HepG2 (cell line): ENCODE results near the gene NME8. TPM values are rescaled to one million over a fixed set of nuclear protein-coding genes. Genes with fewer than 3 reads are reported as not detected.

Source experiments
- ATAC-seq: fragments of 200-7000 bp; cut with Tn5 transposase; 3 replicates; pipeline ENCODE4 v1.9.1; 2020; ENCODE audit warnings: mild to moderate bottlenecking, moderate library complexity
- Bru-seq: library from RNA; stranded (reverse); fragments of 400-500 nt; gene quantifications from one replicate; lab custom pipeline; 2021; lab: Mats Ljungman, UMichigan
- BruChase-seq, 2 experiments: library from RNA; stranded (reverse); fragments of 400-500 nt; gene quantifications; one replicate each; lab custom pipeline; 2021; lab: Mats Ljungman, UMichigan
- BruUV-seq: library from RNA; stranded (reverse); fragments of 400-500 nt; replicated peaks from 2 replicates; lab custom pipeline; 2021; lab: Mats Ljungman, UMichigan
- CTCF ChIA-PET: fragments of 300-600 bp; formaldehyde crosslinking; extraction: SDS; loops from one replicate; lab custom pipeline; 2021; ENCODE audit warnings: low total read pairs, inconsistent platforms, low intra/inter-chr PET ratio; lab: Yijun Ruan, JAX
- POLR2A ChIA-PET: fragments of 350-600 bp; sonication (Branson Sonifier 250); formaldehyde crosslinking; loops from one replicate; lab custom pipeline; 2020; ENCODE audit warnings: antibody characterized with exemption, inconsistent platforms; lab: Yijun Ruan, JAX
- DNase-seq: peaks from one replicate; pipeline ENCODE4 v3.0.0-alpha.2; 2015; ENCODE audit warnings: low spot score
- FAIRE-seq: peaks from 3 replicates; lab custom pipeline; 2011; peaks lifted over from hg19 to GRCh38; lab: Jason Lieb, UNC
- H2AFZ ChIP-seq: one replicate; pipeline ENCODE4 v1.6.1; 2011; ENCODE audit warnings: low read length, inconsistent platforms
- H3K27ac ChIP-seq: fragments of 300-600 bp; 3 replicates; pipeline ENCODE4 v1.8.0; 2011; ENCODE audit warnings: mixed run types, mild to moderate bottlenecking, mixed read lengths, low read length, inconsistent platforms; ENCODE audit not compliant: insufficient read depth; ENCODE audit errors: extremely low read length
- H3K27me3 ChIP-seq, 2 experiments: fragments of 200-600 bp in 1 of 2; 2 replicates in 1 of 2; 3 replicates in 1 of 2; pipeline versions ENCODE4 v1.6.0 to v1.8.0; 2011; ENCODE audit warnings: low read length in 2 of 2, mild to moderate bottlenecking in 2 of 2, moderate library complexity in 2 of 2, inconsistent platforms in 1 of 2; ENCODE audit not compliant: insufficient read depth in 2 of 2, control insufficient read depth in 1 of 2
- H3K36me3 ChIP-seq, 2 experiments: fragments of 200-600 bp in 1 of 2; replicated peaks in 1 of 2; 2 replicates in 1 of 2; 3 replicates in 1 of 2; pipeline versions ENCODE4 v1.5.1 to v1.8.0; 2011; ENCODE audit warnings: low read length in 2 of 2, inconsistent platforms in 1 of 2; ENCODE audit not compliant: insufficient read depth in 2 of 2, control insufficient read depth in 1 of 2
- H3K4me1 ChIP-seq: 2 replicates; pipeline ENCODE4 v1.5.1; 2012; ENCODE audit warnings: low read length, inconsistent platforms; ENCODE audit not compliant: insufficient read depth
- H3K4me2 ChIP-seq: 2 replicates; pipeline ENCODE4 v1.6.0; 2011; ENCODE audit warnings: low read depth, low read length, inconsistent platforms
- H3K4me3 ChIP-seq, 3 experiments: fragments of 200-600 bp in 1 of 3; sonication (generic), shearing (Covaris generic) in 1 of 3; replicated peaks in 1 of 3; 2 replicates each; pipeline ENCODE4 v1.5.1; 2011 to 2016; ENCODE audit warnings: low read length in 3 of 3, inconsistent platforms in 2 of 3, low read depth in 2 of 3, mild to moderate bottlenecking in 2 of 3, control low read depth in 1 of 3, mixed read lengths in 1 of 3; ENCODE audit not compliant: insufficient read depth in 1 of 3
- H3K79me2 ChIP-seq: one replicate; pipeline ENCODE4 v1.6.1; 2011; ENCODE audit warnings: low read length, inconsistent platforms; ENCODE audit not compliant: insufficient read depth
- H3K9ac ChIP-seq: 2 replicates; pipeline ENCODE4 v1.6.0; 2011; ENCODE audit warnings: mild to moderate bottlenecking, low read depth, low read length, inconsistent platforms; ENCODE audit not compliant: insufficient read depth
- H3K9me3 ChIP-seq: 2 replicates; pipeline ENCODE4 v1.5.1; 2012; ENCODE audit warnings: mild to moderate bottlenecking, low read length
- H4K20me1 ChIP-seq: 2 replicates; pipeline ENCODE4 v1.6.0; 2011; ENCODE audit warnings: inconsistent platforms, mild to moderate bottlenecking, low read length, moderate library complexity; ENCODE audit not compliant: insufficient read depth
- GATAD2A ChIP-seq: IDR thresholded peaks from 2 replicates; pipeline ENCODE4 v1.6.1; 2016
- HNRNPK ChIP-seq: fragments of 200-400 bp; formaldehyde crosslinking; IDR thresholded peaks from 2 replicates; pipeline ENCODE4 v1.6.1; 2018; ENCODE audit warnings: low read length, low read depth, moderate library complexity, mild to moderate bottlenecking; ENCODE audit not compliant: poor library complexity, severe bottlenecking
- WGBS: methylation state at CpG from one replicate; pipeline ENCODE4 v1.1.6; 2017; ENCODE audit warnings: low lambda C conversion rate; 5-methylcytosine and 5-hydroxymethylcytosine counted together
- in situ Hi-C: cut with HindIII; loops from 2 replicates; pipeline ENCODE4 v1.10.0; 2017; ENCODE audit warnings: low pct_unique_long_range_greater_than_20kb; ENCODE audit not compliant: extremely low pct_ligation_motif_present
- intact Hi-C: fragments of 100-400 bp; cut with micrococcal nuclease; formaldehyde crosslinking; loops from one replicate; pipeline ENCODE4 v1.10.0; 2022; ENCODE audit not compliant: unreplicated experiment
- long read RNA-seq, 2 experiments: library from RNA in 1 of 2; library from polyadenylated mRNA in 1 of 2; stranded (forward) in 1 of 2; unstranded in 1 of 2; transcript quantifications; one replicate each; pipeline ENCODE4 v2.0.0, GENCODE V29; 2019 to 2022
- polyA minus RNA-seq, 3 experiments: library from RNA; depleted of rRNA, polyadenylated mRNA; stranded (reverse); fragments of >200 nt; gene quantifications; 2 replicates each; pipeline ENCODE4 v1.2.3, GENCODE V29; 2011; ENCODE audit warnings: low replicate concordance in 1 of 3
- polyA plus RNA-seq, 8 experiments: library from polyadenylated mRNA; depleted of rRNA in 3 of 8; stranded (reverse) in 7 of 8; unstranded in 1 of 8; fragments of >200 nt; fragmentation: Illumina TruSeq in 4 of 8; extraction: Trizol in 4 of 8; gene quantifications; 2 replicates each; pipeline versions ENCODE4 v1.2.1 to v1.2.3, GENCODE V29; 2011 to 2016; ENCODE audit warnings: low read depth in 4 of 8, missing spikeins in 1 of 8, mixed read lengths in 1 of 8; ENCODE audit not compliant: insufficient read depth in 1 of 8
- total RNA-seq, 5 experiments: library from RNA; depleted of rRNA; stranded (reverse); fragments of >200 nt; fragmentation: Illumina TruSeq; extraction: Trizol; gene quantifications; 2 replicates each; pipeline ENCODE4 v1.2.3, GENCODE V29; 2016; ENCODE audit warnings: low read depth in 1 of 5
- TF ChIP-seq, protein P1 (sequence below): sonication (generic); formaldehyde crosslinking; IDR thresholded peaks from 2 replicates; pipeline ENCODE4 v1.4.0; 2020; ENCODE audit warnings: missing genetic modification reagents

NME8 gene, protein sequence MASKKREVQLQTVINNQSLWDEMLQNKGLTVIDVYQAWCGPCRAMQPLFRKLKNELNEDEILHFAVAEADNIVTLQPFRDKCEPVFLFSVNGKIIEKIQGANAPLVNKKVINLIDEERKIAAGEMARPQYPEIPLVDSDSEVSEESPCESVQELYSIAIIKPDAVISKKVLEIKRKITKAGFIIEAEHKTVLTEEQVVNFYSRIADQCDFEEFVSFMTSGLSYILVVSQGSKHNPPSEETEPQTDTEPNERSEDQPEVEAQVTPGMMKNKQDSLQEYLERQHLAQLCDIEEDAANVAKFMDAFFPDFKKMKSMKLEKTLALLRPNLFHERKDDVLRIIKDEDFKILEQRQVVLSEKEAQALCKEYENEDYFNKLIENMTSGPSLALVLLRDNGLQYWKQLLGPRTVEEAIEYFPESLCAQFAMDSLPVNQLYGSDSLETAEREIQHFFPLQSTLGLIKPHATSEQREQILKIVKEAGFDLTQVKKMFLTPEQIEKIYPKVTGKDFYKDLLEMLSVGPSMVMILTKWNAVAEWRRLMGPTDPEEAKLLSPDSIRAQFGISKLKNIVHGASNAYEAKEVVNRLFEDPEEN
- not detected in 2 replicates for total RNA-seq (2016; rRNA removed; fragmentation: Illumina TruSeq; extraction: Trizol)
- not detected in 2 replicates for total RNA-seq (2016; cell fraction: cytosol; rRNA removed; fragmentation: Illumina TruSeq; extraction: Trizol; ENCODE audit: low read depth)
- not detected in 2 replicates for total RNA-seq (2016; cell fraction: insoluble cytoplasmic fraction; rRNA removed; fragmentation: Illumina TruSeq; extraction: Trizol)
- not detected in 2 replicates for total RNA-seq (2016; cell fraction: membrane; rRNA removed; fragmentation: Illumina TruSeq; extraction: Trizol)
- not detected in 2 replicates for total RNA-seq (2016; cell fraction: nucleus; rRNA removed; fragmentation: Illumina TruSeq; extraction: Trizol)
- not detected in 2 replicates for polyA plus RNA-seq (2011; rRNA removed)
- not detected in 2 replicates for polyA plus RNA-seq (2011; cell fraction: cytosol; rRNA removed)
- polyA plus RNA-seq (2011; cell fraction: nucleus; rRNA removed), result not detected in 2 replicates
- polyA plus RNA-seq (2012), result not detected in 2 replicates
- polyA plus RNA-seq (2016; cell fraction: cytosol; fragmentation: Illumina TruSeq; extraction: Trizol; ENCODE audit: low read depth), result not detected in 2 replicates
- not detected in 2 replicates for polyA plus RNA-seq (2016; cell fraction: insoluble cytoplasmic fraction; fragmentation: Illumina TruSeq; extraction: Trizol; ENCODE audit: low read depth)
- not detected in 2 replicates for polyA plus RNA-seq (2016; cell fraction: membrane; fragmentation: Illumina TruSeq; extraction: Trizol; ENCODE audit: low read depth)
- not detected in 2 replicates for polyA plus RNA-seq (2016; cell fraction: nucleus; fragmentation: Illumina TruSeq; extraction: Trizol; ENCODE audit: insufficient read depth, low read depth)
- polyA minus RNA-seq (2011; rRNA and poly(A)+ RNA removed; ENCODE audit: low replicate concordance), result not detected in 2 replicates
- not detected in 2 replicates for polyA minus RNA-seq (2011; cell fraction: cytosol; rRNA and poly(A)+ RNA removed)
- not detected in 2 replicates for polyA minus RNA-seq (2011; cell fraction: nucleus; rRNA and poly(A)+ RNA removed)
- Bru-seq, nascent RNA, result not detected
- not detected for BruChase-seq, experiment 1, labeled RNA remaining after a 6-hour chase
- BruChase-seq, experiment 2, labeled RNA remaining after a 2-hour chase, result percentile 8 among the genes with signal in this experiment
- long read RNA-seq, experiment 1, result 0 reads
- long read RNA-seq, experiment 2, result 0 reads

DNA sequence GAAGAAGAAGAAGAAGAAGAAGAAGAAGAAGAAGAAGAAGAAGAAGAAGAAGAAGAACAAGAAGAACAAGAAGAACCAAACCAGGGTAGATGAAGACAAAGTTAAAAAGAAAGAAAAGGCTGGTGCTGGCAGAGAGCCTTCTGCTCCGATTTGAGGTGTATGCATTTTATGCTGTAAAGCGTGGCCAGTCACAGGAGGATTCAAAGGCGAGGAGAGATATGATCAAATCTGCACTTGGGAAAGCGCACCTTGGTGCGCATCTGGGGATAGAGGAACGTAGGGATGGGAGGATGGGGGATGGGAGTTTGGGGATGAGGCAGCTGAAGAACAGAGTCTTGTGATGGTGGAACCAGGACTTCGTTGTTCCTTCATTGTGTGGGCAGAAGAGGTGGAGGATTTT, at the start of gene NME8:
Gene NME8, plus strand, starts transcription at position 301 of the 400 bp plus-strand sequence. CDS start 1,670 bp downstream, outside the sequence.
- Histone ChIP-seq H3K27me3 (no peaks in the 10 kb centered on the region), H3K9ac (no peak within 1 kb of the TSS), H3K4me3 (no peak within 1 kb of the TSS), H3K9me3 (no peaks in the 10 kb centered on the region), H3K79me2 (no peaks in the 10 kb centered on the region), H3K36me3 (no peaks in the 10 kb centered on the region), H3K27ac (no peak within 1 kb of the TSS), H2AFZ (no peak within 1 kb of the TSS), H3K4me1 (no peaks in the 10 kb centered on the region)
- BruUV-seq, result no TSS peak
- WGBS, result 39% methylated on average over 7 of the region's 7 CpGs
- DNase-seq, result no peak
- ChIA-PET POLR2A (no interaction called here), CTCF (no interaction called here)
- intact Hi-C loops (no loop called here), in situ Hi-C loops (loop anchor here (25.0 kb wide), 1 partner anchor 611 kb away; no protein-coding TSS in a partner anchor)
- no peak for ATAC-seq
- no peak for TF ChIP-seq HNRNPK
- TF ChIP-seq GATAD2A (CRISPR knock-in tag), result no peak
- TF ChIP-seq, protein P1, sequence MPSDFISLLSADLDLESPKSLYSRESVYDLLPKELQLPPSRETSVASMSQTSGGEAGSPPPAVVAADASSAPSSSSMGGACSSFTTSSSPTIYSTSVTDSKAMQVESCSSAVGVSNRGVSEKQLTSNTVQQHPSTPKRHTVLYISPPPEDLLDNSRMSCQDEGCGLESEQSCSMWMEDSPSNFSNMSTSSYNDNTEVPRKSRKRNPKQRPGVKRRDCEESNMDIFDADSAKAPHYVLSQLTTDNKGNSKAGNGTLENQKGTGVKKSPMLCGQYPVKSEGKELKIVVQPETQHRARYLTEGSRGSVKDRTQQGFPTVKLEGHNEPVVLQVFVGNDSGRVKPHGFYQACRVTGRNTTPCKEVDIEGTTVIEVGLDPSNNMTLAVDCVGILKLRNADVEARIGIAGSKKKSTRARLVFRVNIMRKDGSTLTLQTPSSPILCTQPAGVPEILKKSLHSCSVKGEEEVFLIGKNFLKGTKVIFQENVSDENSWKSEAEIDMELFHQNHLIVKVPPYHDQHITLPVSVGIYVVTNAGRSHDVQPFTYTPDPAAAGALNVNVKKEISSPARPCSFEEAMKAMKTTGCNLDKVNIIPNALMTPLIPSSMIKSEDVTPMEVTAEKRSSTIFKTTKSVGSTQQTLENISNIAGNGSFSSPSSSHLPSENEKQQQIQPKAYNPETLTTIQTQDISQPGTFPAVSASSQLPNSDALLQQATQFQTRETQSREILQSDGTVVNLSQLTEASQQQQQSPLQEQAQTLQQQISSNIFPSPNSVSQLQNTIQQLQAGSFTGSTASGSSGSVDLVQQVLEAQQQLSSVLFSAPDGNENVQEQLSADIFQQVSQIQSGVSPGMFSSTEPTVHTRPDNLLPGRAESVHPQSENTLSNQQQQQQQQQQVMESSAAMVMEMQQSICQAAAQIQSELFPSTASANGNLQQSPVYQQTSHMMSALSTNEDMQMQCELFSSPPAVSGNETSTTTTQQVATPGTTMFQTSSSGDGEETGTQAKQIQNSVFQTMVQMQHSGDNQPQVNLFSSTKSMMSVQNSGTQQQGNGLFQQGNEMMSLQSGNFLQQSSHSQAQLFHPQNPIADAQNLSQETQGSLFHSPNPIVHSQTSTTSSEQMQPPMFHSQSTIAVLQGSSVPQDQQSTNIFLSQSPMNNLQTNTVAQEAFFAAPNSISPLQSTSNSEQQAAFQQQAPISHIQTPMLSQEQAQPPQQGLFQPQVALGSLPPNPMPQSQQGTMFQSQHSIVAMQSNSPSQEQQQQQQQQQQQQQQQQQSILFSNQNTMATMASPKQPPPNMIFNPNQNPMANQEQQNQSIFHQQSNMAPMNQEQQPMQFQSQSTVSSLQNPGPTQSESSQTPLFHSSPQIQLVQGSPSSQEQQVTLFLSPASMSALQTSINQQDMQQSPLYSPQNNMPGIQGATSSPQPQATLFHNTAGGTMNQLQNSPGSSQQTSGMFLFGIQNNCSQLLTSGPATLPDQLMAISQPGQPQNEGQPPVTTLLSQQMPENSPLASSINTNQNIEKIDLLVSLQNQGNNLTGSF (CRISPR knock-in tag), result no peak
- TF ChIP-seq, all 625 proteins: peak for 0
- FAIRE-seq, result no peak
- no peaks in the 10 kb centered on the region for H4K20me1 ChIP-seq
- no peak within 1 kb of the TSS for H3K4me2 ChIP-seq
